GM10266 (cell line): ENCODE results near the gene GKN1.

Source experiments
- DNase-seq: peaks from one replicate; pipeline ENCODE4 v3.0.0; 2012; ENCODE audit errors: extremely low spot score
- CTCF ChIP-seq: IDR thresholded peaks from 2 replicates; pipeline ENCODE4 v1.5.1; 2012; ENCODE audit warnings: mild to moderate bottlenecking, low read depth; ENCODE audit not compliant: control insufficient read depth, insufficient read depth; ENCODE audit errors: missing control alignments

Gene GKN1

GRCh38 chr2:69003731-69004130, 29.3 kb downstream of the GKN1 start:
- TF ChIP-seq CTCF = no peak
- no peak for DNase-seq

GRCh38 chr2:69007169-69007568, 32.7 kb downstream of the GKN1 start:
- DNase-seq = no peak
- TF ChIP-seq CTCF = no peak

GRCh38 chr2:69007603-69008002, 33.2 kb downstream of the GKN1 start:
- no peak for TF ChIP-seq CTCF
- no peak for DNase-seq

- DNase-seq = no peak
- no peak for TF ChIP-seq CTCF
These were observed 36.2 kb downstream of the GKN1 start for GRCh38 chr2:69010437-69011194.

- no peak for TF ChIP-seq CTCF
- no peak for DNase-seq
These were observed 37.2 kb downstream of the GKN1 start for GRCh38 chr2:69011611-69012157.

GRCh38 chr2:69012310-69013141, 38.1 kb downstream of the GKN1 start:
- TF ChIP-seq CTCF = peak; percentile 63
- DNase-seq = peak; percentile 54
